ENCODE data around the gene FNIP1.
"Not testable (repeated sequence)": the region's sequence is repeated elsewhere in the genome, so short reads cannot be mapped to it uniquely, and the experiment has no call there.

Gene FNIP1

DNA sequence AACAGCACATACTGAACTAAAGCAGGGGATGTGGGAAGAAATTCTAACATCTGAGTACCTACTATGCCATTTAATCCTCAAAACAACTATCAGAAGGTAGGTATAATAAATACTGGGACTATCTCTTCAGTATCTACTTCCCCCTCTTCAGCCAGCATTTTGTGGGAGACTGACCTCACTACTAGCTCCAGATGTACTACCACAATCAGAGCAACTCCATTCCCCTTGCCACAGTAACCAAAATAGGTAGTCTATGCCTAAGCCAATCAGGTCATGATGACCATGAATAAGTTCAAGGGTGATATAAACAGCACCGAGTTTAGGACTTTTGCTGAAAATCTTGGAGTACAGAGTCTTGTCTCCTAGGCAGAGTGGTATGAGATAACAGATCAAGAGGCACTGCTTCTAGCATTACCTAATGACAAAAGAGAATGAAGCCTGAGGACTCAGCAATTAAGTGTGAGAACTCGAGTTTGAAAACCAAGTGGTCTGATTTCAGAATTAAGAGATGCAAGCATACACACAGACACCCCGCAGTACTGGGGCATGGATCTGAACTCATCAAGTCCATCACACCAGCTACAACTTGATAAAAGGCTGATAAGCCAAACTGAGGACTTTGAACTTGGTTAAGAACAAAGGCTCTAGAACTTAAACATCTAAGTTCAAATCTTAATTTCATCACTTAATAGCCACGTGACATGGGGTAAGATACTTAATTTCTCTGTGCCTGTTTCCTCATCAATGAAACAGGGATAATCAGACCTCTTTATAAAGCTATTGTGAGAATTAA lies 9.7 kb downstream of the FNIP1 start:
- no peak for DNase-seq

DNA sequence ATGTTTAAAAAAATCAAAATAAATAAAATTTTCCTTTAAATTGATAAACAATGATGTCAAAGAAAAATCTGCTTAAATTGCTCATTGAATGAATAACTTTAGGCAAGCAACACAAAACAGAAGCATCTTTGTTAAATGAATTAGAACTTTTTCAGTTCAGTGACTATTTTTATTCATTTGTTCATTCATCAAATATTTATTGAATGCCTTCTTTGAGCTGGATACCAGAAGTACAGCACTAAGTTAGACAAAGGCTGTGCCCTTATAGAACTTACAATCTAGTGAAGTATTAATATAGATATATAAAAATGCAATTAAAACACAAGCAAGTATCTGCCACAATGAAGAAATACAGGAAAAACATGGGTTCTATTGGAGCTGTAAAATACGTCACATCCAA lies 10.8 kb downstream of the FNIP1 start:
- no peak for DNase-seq

DNA sequence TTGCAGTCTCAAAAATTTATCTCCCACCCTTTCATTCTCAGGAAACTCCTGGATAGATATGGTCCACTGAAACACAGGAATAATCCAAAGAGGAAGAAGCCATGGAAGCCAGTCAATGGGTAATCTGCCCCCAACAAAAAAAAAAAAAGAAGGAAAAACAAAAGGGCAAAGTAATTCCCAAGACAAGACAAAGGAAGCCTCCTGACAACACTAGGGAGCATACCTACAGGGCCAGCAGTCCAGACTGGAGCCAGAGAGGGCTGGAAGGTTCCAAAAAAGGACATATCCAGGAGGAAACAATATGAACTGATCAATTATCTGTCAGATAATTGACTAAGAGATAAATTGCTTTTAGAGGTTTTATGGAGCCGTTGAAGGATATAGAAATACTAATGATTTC lies 12.9 kb downstream of the FNIP1 start:
- DNase-seq: no peak

DNA sequence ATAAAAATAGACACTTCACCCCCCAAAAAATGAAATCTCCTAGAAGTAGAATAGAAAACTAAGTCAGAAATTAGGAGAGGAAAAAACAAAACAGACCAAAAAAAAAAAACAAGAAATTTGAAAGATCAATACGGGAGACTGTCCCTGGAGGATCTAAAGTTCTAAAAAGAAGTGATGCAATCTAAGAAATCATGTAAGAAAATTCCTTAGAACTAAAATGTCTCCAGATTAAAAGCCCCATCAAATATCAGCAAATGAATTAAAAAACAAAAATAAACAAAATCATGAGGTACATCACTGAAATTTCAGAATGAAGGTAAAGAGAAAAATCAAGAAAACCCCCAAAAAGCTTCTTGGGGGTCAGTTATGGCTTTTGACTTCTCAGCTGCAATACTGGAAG lies 13.5 kb downstream of the FNIP1 start:
- no peak for DNase-seq

DNA sequence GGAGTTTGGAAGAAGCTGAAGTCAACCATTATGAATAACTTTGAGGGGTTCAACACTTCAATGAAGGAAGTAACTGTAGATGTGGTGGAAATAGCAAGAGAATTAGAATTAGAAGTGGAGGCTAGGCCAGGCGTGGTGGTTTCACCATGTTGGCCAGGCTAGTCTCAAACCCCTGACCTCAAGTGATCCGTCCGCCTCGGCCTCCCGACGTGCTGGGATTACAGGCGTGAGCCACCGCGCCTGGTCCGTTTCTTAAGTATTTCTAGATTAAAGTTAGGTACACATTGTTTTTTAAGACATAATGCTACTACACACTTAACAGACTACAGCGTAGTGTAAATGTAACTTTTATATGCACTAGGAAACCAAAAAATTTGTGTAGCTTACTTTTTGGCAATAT lies 14.1 kb downstream of the FNIP1 start:
- no peak for DNase-seq

DNA sequence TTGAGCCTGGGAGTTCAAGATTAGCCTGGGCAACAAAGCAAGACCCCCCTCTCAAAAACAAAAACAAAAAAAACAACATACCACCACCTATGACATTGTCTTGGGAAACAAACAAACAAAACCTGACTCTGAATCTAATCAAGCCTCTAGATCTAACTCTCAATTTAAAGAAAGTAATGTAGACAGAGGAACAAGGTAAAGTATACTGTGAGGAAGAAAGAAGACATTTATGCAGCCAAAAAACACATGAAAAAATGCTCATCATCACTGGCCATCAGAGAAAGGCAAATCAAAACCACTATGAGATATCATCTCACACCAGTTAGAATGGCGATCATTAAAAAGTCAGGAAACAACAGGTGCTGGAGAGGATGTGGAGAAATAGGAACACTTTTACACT lies 18.7 kb downstream of the FNIP1 start:
- DNase-seq: not testable (repeated sequence)

DNA sequence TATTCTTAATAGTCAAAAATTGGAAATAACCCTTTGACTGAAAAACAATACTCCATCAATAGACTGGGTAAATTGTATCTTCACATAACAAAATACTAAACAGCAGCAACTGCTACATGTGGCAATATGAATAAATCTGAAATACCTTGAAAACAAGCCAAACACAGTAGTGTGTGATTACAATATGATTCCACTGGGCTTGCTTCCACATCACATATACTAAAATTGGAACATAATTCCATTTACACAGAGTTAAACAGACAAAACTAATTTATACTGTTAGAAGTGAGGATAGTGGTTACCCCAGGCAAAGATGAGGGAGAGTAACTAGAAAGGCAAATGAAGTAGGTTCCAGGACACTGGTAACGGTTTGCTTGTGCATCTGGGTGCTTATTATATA lies 20.4 kb downstream of the FNIP1 start:
- no peak for DNase-seq

DNA sequence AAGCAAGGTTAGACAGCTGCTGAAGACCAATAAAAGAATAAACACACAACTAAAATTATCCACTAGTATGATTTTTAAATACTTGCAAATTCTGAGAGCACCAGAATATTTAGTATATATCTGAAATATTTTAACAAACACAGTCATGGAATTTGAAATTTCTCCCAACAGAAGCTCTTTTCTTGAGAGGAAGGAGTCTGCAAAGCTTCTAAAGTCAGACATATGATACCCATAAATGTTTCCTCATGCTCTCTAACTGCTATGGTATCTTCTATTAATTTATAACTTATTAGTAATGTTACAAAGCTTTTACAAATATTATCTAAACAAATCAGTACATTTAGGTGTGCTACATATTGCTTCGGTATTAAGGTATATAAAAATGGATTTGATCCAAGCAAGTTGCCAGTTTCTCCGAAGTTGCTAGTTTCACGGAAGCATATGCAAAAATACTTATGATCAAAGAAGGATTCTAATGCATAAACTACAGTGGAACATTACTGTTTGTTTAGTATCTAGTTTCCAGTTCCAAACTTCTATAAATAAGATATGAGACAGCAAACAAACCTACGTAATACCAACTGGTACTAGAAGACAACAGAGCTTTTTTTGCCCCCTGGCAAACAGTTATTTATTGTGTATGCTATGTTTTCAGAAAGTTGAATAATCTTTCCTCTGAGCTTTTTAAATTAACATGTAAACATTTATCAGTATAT lies 22.0 kb downstream of the FNIP1 start:
- DNase-seq: no peak

DNA sequence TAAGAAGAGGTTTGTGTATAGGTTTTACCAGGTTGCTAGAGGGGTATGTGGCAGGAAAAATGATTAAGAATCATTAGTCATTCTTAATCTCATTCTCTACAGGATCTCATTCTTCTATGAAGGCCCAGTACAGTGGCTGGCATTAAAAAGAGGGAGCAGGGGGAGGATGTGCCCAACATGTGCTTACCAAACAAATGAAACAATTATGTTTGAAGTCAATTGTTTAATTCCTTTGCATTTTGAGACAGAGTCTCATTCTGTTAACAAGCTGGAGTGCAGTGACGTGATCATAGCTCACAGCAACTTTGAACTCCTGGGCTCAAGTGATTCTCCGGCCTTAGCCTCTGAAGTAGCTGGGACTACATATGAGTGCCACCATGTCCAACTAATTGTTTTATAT lies 23.0 kb downstream of the FNIP1 start:
- DNase-seq: no peak

DNA sequence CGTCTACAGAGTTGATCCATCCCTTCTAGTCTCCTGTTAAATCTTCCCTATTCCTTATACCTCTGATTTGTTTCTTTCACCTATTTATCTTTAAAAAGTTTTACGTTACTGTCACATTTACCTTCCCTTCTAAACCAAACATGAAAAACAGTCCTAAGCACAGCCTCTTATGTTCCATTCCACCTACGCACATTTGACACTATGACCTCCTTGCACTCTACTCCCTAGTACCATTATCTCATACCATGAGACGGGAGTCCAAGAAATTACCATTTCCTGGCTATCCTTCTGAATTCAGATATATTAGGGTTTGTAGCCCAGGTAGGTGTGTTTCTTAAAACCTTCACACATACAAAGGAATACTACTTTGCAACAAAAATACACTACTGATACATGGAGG lies 25.1 kb downstream of the FNIP1 start:
- no peak for DNase-seq

DNA sequence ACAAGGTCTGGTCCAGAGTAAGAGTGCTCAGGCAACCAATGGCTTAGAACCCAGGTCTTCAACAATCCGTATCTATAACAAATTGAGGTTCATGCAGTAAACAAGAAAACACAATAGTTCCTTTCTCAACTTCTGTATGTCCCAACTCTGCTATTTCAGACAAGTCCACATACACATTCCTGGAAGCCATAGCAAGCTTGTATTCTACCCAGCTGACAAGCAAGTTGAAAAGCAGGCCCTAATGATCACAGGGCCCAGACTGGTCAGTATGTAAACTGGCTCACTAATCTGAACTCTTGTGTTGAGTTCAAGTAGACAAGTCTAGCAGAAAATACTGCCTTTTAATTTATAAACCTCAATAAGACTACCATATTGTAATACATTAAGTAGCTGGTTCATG lies 26.9 kb downstream of the FNIP1 start:
- DNase-seq: no peak

DNA sequence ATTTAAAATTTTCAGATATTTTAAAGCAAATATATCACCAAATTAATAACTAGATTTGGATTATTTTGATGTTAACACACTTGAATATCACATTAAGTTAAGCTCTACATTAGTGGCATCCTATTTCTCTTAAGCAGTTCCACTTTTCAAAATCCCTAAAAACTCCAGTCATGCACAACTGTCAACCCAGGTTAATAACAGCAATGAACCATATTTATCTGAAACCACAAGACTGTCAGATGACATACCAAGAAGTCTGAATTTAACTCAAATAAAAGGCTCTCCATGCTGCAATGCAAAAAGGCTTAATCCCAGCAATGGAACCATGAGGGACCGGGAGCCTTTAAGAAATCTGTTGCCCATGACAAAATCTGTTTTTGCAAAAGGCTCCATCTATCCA lies 27.5 kb downstream of the FNIP1 start:
- DNase-seq: no peak

DNA sequence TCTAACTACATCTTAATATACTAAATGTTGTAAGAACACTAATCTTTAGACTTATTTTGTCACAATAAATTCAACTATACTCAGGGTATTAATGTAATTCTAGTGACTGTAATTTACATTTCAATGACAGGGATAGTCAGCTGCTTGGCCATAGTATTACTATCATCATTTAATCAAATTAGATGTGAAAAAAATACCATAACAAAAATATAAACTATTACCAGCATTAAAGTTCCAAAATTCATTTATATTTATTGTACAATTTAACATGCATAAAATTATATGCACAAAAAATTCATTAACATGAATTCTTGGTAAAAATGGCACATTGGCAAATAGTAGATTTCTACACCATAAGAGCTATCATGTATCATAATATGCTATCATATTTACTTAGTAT lies 28.9 kb downstream of the FNIP1 start:
- no peak for DNase-seq

DNA sequence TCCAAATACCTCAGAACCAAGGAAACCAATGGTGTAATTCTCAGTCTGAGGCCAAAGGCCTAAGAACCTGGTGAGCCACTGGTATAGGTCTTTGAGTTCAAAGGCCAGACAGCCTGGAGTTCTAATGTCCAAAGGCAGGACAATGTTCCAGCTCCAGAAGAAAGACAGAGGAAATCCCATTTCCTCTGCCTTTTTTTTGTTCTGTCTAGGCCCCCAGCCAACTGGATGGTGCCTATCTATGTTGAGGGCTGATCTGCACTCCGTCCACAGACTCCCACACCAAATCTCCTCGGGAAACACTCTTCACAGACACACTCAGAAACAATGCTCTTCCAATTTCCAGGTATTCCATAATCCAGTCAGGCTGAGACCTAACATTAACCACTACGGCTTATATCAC lies 30.1 kb downstream of the FNIP1 start:
- no peak for DNase-seq

DNA sequence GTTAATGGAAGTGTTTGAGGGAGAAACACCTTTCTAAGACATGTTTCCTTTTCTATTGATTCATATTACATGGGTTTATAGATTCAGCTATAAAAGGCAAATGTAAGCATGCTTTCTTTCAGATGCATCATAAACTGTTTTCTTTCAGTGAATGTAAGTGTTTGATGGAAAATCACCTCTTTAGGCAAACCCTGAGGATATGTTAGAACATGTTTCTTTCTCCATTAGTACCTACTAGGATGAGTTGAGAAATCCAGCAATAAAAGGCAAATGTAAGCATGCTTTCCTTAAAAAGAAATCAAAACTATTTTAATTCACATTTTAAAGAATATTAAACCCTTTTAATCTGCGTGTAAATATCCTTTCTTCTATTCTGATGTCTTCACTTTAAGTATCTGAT lies 31.6 kb downstream of the FNIP1 start:
- no peak for DNase-seq

DNA sequence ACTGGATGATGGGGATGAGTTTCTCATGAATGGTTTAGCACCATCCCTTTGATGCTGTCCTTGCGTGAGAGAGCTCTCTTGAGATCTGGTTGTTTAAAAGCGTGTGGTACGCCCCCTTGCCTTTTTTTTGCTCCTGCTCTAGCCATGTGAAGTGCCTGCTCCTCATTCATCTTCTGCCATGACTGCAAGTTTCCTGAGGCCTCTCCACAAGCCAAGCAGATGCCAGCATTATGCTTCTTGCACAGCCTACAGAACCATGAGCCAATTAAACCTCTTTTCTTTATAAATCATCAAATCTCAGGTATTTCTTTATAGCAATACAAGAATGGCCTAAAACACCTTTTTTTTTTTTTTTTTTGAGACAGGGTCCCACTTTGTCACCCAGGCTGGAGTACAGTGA lies 32.8 kb downstream of the FNIP1 start:
- no peak for DNase-seq

DNA sequence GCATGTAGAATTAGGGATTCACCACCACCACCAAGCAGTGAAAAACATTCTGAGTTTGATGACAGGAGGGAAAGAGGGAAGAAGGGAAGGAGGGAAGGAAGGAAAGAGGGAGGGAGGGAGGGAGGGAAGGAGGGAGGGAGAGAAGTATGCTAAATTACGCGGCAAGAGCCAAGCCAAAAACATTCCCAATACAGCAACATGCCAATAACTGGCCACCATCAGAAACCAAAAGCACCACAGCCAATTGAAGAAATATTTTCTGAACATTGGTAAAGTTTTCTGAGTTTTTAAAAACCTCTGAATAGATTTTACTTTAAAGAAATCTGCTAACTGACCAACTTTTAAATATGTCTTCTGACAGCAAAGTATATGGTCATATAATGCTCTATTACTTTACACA lies 36.0 kb downstream of the FNIP1 start:
- no peak for DNase-seq

DNA sequence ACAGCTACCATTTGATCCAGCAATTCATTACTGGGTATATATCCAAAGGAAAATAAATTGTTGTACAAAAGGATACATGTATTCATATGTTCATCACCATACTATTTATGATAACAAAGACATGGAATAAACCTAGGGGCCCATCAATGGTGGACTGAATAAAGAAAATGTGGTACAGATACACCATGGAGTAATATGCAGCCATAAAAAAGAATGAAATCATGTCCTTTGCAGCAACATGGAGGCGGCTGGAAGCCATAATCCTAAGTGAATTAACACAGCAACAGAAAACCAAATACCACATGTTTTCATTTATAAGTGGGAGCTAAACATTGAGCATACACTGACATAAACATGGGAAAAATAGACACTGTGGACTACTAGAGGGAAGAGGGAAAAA lies 37.1 kb downstream of the FNIP1 start:
- no peak for DNase-seq

DNA sequence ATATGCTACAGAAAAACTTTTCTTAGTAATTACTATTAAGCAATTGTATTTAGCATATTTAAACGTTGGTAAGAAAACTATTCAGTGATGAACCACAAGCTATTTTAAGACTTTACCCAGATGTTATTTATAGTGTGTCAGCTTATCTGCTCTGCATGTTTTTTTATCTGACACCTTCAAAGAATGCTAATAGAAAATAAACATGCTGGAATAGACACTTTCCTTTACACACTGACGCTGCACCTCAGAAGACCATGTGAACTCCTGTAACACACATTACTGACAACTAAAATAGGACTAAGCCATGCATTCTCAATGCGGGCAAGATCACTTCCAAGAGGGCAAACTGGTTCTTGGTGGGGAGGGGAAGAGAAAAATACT lies 38.3 kb downstream of the FNIP1 start:
- DNase-seq: no peak

DNA sequence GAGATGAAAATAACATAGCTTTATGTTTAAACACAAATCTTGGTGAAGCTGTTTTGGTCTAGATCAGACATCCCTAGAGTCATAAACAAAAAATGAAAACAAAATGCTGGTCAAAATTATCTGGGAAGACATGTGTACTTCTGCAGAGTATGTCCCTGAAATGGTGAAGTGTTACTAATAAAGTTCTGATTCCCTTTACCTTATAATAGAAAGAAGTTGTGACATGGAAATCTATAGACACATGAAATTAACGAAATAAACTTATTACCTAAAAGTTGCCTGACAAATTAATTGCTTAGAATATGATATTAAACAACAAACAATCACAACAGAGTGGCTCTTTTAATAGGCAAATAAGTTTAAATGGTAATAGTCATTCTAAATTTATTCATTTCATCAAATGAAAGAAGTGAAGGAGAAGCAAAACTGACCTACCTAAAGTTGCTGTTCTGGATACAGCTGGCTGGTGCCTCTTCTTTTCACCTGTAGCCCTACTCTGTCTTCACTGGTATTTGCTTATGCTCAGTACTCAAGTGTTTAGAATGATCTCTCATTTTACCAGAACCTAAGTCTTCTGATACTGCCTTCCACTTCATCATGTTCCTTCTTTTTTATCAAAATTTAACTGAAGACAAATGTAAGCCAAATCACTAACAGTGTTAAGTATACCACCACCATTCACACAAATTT lies 38.8 kb downstream of the FNIP1 start:
- DNase-seq: no peak

DNA sequence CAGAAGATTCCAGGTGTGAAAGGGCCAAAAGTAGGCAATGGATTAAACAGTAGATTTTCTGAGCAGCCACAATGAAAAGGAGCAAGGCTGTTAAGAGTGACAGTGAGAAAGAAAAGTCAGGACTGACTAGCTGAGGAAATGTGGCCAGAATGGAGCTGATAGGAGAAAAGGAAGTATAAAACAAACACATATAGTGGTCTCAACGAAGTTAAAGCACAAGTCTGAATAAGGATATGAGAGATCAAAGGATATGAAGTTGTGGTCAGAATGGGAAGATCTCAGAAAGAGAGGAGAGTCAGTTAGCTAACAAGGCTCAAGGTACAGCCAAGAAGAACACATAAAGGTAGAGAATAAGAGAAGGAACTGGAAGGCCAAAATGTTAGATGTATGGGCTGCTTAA lies 39.9 kb downstream of the FNIP1 start:
- DNase-seq: no peak

DNA sequence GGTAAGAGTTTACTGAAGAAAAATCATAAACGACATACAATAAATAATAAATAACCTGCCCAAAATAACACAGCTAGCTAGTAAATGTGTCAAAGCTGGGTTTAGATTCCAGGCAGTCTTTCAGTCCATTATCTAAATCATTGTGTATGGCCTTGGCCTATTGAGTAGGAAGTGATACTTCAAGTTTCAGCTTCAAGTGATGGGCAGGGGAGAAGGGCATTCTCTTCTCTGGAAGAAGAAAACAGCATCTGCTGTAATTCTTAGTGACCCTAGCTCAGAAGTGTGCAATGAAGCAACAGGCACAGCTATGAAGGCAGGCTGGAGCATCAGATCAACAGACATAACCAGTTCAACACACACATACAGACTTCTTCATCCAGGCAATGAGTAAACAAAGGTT lies 42.5 kb downstream of the FNIP1 start:
- no peak for DNase-seq

DNA sequence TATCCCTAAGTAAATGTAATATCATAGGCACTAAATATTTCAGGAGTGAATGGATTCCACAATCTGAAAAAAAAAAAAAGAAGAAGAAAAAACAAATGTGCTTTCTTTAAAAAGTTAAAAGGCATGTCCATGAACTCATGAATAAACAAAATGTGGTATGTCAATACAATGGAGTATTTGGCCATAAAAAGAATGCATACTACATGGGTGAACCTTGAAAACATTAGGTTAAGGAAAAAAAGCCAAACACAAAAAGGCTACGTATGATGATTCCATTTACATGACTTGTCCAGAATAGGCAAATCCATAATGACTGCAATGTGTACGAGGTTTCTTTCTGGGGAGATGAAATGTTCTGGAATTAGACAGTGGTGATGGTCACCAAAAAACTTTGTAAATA lies 45.3 kb downstream of the FNIP1 start:
- DNase-seq: no peak

DNA sequence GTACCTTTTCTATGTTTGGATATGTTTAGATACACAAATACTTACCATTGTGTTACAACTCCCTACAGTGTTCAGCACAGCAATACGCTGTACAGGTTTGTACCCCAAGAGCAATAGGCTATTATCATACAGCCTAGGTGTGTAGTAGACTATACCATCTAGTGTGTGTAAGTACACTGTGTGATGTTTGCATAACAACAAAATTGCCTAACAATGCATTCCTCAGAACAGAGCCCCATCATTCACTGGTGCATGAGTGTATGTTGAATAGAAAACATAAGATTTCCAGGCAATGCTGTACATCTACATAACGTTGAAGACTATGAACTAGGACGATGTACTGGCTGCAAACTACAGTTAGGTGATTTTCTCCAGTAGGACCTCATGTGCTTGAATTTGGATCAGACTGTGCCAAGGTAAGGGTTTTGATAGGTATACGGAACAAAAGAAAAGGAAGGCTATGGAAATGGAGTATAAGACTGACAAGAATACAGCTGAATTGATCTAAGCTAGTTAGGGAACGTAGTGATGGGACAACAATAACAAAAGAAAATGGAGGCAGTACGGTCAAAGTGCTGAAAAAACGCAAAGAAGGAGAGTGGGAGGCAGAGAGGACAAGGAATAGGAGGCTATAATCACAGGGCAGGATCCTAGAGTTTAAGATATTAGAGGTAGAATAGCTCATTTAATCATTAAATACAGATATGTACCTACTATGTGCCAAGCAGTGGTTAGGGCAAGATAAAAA lies 46.9 kb downstream of the FNIP1 start:
- DNase-seq: no peak

Measured in GF-D8 (cell line).